ENCODE measurements around the gene ANXA1. TPM values are rescaled to one million over a fixed set of nuclear protein-coding genes. Genes with fewer than 3 reads are reported as not detected.

The ANXA1 gene
- total and polyA plus RNA-seq, 8 donors: 34.2 to 1,131 (median 126) TPM

- no peaks in the 10 kb centered on the region for H3K27me3 ChIP-seq
- no peaks in the 10 kb centered on the region for H3K36me3 ChIP-seq
- no peaks in the 10 kb centered on the region for H3K9me3 ChIP-seq
- no peaks in the 10 kb centered on the region for H3K4me1 ChIP-seq
- intact Hi-C loops (cut with DNase I; ENCODE audit: low total_unique reads): no loop called here
- H3K4me3 ChIP-seq: no peak overlapping the region
- no peak for TF ChIP-seq EP300 (IDR thresholded peaks at IDR 0.05)
- no peak for TF ChIP-seq POLR2AphosphoS5 (IDR thresholded peaks at IDR 0.05)
- no peak for TF ChIP-seq CTCF (IDR thresholded peaks at IDR 0.05)
- TF ChIP-seq POLR2A (IDR thresholded peaks at IDR 0.05): no peak
- 64 to 81% (median 67%) methylated on average over 4 of the region's 4 CpGs for WGBS, 5 donors
- H3K27ac ChIP-seq: no peak overlapping the region
- no peak for DNase-seq
Observed at GRCh38 chr9:73204936-73205335, 53.3 kb downstream of the ANXA1 start.

DNA sequence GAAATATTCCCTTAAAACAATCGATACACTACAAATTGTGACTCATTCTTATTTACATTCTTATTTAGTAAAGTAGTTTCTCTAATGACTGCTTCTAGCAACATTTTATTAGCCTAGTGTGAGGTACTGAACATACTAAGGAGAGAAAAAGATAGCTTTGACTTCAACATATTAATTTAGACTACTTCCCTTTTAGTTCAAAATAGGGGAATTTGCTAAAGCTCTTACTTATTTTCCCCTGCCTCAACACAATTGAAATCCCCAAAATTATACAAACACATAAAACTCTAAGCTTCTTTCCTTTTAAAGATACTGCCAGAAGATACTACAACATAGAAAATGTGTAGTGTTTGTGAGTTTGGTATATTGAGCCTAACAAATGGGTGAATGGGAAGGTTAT is 55.2 kb downstream of the ANXA1 start:
- no peaks in the 10 kb centered on the region for H3K36me3 ChIP-seq
- intact Hi-C loops (cut with DNase I; ENCODE audit: low total_unique reads): no loop called here
- H3K27me3 ChIP-seq: peaks cover 0 to 3% (median 0%) of the 10 kb centered on the region in 3 donors
- WGBS, 5 donors: 63 to 74% (median 71%) methylated on average over 1 of the region's 1 CpG
- H3K4me1 ChIP-seq: no peaks in the 10 kb centered on the region
- H3K9me3 ChIP-seq: no peaks in the 10 kb centered on the region
- TF ChIP-seq POLR2AphosphoS5 (IDR thresholded peaks at IDR 0.05): no peak
- no peak for TF ChIP-seq EP300 (IDR thresholded peaks at IDR 0.05)
- TF ChIP-seq POLR2A (IDR thresholded peaks at IDR 0.05): no peak
- H3K27ac ChIP-seq: no peak overlapping the region
- H3K4me3 ChIP-seq: no peak overlapping the region
- no peak for DNase-seq

- H3K36me3 ChIP-seq: no peaks in the 10 kb centered on the region
- intact Hi-C loops (cut with DNase I; ENCODE audit: low total_unique reads): no loop called here
- H3K27ac ChIP-seq: no peak overlapping the region
- no peaks in the 10 kb centered on the region for H3K9me3 ChIP-seq
- 35 to 55% (median 50%) methylated on average over 3 of the region's 3 CpGs for WGBS, 5 donors
- no peak for DNase-seq
- H3K4me1 ChIP-seq: no peaks in the 10 kb centered on the region
- TF ChIP-seq POLR2AphosphoS5 (IDR thresholded peaks at IDR 0.05) (no peak), EP300 (IDR thresholded peaks at IDR 0.05) (no peak), POLR2A (IDR thresholded peaks at IDR 0.05) (no peak), CTCF (IDR thresholded peaks at IDR 0.05) (no peak)
- peaks cover 0 to 7% (median 4%) of the 10 kb centered on the region in 3 donors for H3K27me3 ChIP-seq
- no peak overlapping the region for H3K4me3 ChIP-seq
Observed at GRCh38 chr9:73210886-73211666, 59.4 kb downstream of the ANXA1 start.

DNA sequence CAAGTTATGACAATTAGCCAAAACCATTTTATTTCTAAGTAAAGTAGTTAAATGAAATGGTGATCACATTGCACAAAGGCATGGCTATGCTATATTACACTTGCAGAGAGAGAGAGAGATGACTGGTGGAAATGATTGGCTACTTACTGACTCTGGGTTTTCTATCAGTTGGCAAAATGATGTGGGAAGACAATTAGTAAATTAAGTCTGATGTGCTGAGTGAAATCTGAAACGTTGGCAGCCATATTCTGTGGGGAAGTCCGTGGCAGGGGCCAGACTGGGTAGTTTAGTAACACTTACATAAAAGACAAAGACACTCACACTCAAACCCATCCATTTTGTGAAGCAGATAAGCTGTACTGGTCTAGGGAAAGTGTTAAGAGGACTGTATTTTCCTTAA is 61.6 kb downstream of the ANXA1 start:
- peaks cover 0 to 7% (median 4%) of the 10 kb centered on the region in 3 donors for H3K27me3 ChIP-seq
- H3K9me3 ChIP-seq: no peaks in the 10 kb centered on the region
- no peak for DNase-seq
- no peak overlapping the region for H3K27ac ChIP-seq
- TF ChIP-seq POLR2AphosphoS5 (IDR thresholded peaks at IDR 0.05) (no peak), CTCF (IDR thresholded peaks at IDR 0.05) (no peak), POLR2A (IDR thresholded peaks at IDR 0.05) (no peak), EP300 (IDR thresholded peaks at IDR 0.05) (no peak)
- WGBS, 5 donors: 37 to 56% (median 46%) methylated on average over 2 of the region's 2 CpGs
- no peaks in the 10 kb centered on the region for H3K36me3 ChIP-seq
- H3K4me1 ChIP-seq: no peaks in the 10 kb centered on the region
- H3K4me3 ChIP-seq: no peak overlapping the region
- intact Hi-C loops (cut with DNase I; ENCODE audit: low total_unique reads): no loop called here

- Histone ChIP-seq H3K27me3 (peaks cover 0 to 12% (median 4%) of the 10 kb centered on the region in 3 donors), H3K4me1 (no peaks in the 10 kb centered on the region), H3K4me3 (no peak overlapping the region), H3K9me3 (no peaks in the 10 kb centered on the region), H3K27ac (no peak overlapping the region), H3K36me3 (no peaks in the 10 kb centered on the region)
- intact Hi-C loops (cut with DNase I; ENCODE audit: low total_unique reads): no loop called here
- TF ChIP-seq POLR2AphosphoS5 (IDR thresholded peaks at IDR 0.05) (no peak), CTCF (IDR thresholded peaks at IDR 0.05) (no peak), POLR2A (IDR thresholded peaks at IDR 0.05) (no peak), EP300 (IDR thresholded peaks at IDR 0.05) (no peak)
- 26 to 49% (median 34%) methylated on average over 3 of the region's 3 CpGs for WGBS, 5 donors
- DNase-seq: no peak
Observed at GRCh38 chr9:73215249-73215648, 63.6 kb downstream of the ANXA1 start.

Measured in stomach (tissue), 9 donors.